Ishikawa (cell line): ENCODE results near the gene AGAP1.

Experiments
- CEBPB ChIP-seq: IDR thresholded peaks from 2 replicates; pipeline ENCODE4 v1.6.1; 2012
- CREB1 ChIP-seq: IDR thresholded peaks from 2 replicates; pipeline ENCODE4 v1.6.1; 2012; ENCODE audit warnings: low read depth
- EGR1 ChIP-seq: IDR thresholded peaks from 2 replicates; pipeline ENCODE4 v1.6.1; 2012
- EP300 ChIP-seq: IDR thresholded peaks from 2 replicates; pipeline ENCODE4 v1.6.1; 2012; ENCODE audit warnings: borderline replicate concordance
- NFIC ChIP-seq: IDR thresholded peaks from 2 replicates; pipeline ENCODE4 v1.6.1; 2012
- RAD21 ChIP-seq: IDR thresholded peaks from 2 replicates; pipeline ENCODE4 v1.6.1; 2012; ENCODE audit warnings: low read depth
- REST ChIP-seq: IDR thresholded peaks from 2 replicates; pipeline ENCODE4 v1.6.1; 2012; ENCODE audit warnings: low read depth, mild to moderate bottlenecking
- TAF1 ChIP-seq: IDR thresholded peaks from 2 replicates; pipeline ENCODE4 v1.6.1; 2012; ENCODE audit warnings: low read depth, mild to moderate bottlenecking
- YY1 ChIP-seq: IDR thresholded peaks from 2 replicates; pipeline ENCODE4 v1.6.1; 2012; ENCODE audit warnings: low read depth

DNA sequence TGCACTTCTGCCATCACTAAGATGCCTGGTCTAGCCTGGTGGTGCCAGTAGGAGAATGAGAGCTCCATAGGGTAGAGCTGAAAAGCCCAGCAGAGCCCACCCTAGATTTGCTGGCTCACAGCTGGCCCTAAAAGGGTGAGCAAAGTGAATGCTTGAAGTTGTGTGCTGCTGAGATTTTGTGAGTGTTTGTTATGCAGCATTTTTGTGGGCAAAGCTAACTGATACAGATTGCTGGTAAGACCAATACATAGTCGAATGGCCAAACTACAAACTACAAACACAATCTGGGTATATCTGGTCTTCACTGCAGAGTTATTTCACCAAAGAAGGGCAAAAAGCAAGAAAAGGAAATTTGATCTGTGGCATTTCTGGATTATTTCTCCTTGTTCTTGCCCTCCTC is 7.1 kb upstream of the AGAP1 start:
- TF ChIP-seq CREB1 = no peak
- TF ChIP-seq NFIC = no peak
- TF ChIP-seq TAF1 = no peak
- TF ChIP-seq REST = no peak
- no peak for TF ChIP-seq CEBPB
- no peak for TF ChIP-seq RAD21
- TF ChIP-seq YY1 = no peak
- no peak for TF ChIP-seq EGR1
- TF ChIP-seq EP300 = no peak
